Stimulated activated naive CD8-positive, alpha-beta T cell treated with anti-CD3 and anti-CD28 coated beads, Interleukin-15, Interleukin-2, amounts not matched to agents 100 ng/mL and 50 ng/mL, for 24 hours (primary cell): ENCODE data around the gene PCDH15.

Experiments used
- H3K27ac Mint-ChIP-seq: one replicate; pipeline ENCODE4 v1.8.0; 2021; ENCODE audit warnings: mild to moderate bottlenecking, mixed read lengths
- H3K27me3 Mint-ChIP-seq: one replicate; pipeline ENCODE4 v1.8.0; 2021; ENCODE audit warnings: mixed read lengths
- H3K36me3 Mint-ChIP-seq: one replicate; pipeline ENCODE4 v1.8.0; 2021; ENCODE audit warnings: low read depth, mixed read lengths
- H3K4me1 Mint-ChIP-seq: one replicate; pipeline ENCODE4 v1.8.0; 2021; ENCODE audit warnings: low read depth, mixed read lengths
- H3K4me3 Mint-ChIP-seq: one replicate; pipeline ENCODE4 v1.8.0; 2021; ENCODE audit warnings: mild to moderate bottlenecking, mixed read lengths
- H3K9me3 Mint-ChIP-seq: one replicate; pipeline ENCODE4 v1.8.0; 2021; ENCODE audit warnings: mixed read lengths

The PCDH15 gene

DNA sequence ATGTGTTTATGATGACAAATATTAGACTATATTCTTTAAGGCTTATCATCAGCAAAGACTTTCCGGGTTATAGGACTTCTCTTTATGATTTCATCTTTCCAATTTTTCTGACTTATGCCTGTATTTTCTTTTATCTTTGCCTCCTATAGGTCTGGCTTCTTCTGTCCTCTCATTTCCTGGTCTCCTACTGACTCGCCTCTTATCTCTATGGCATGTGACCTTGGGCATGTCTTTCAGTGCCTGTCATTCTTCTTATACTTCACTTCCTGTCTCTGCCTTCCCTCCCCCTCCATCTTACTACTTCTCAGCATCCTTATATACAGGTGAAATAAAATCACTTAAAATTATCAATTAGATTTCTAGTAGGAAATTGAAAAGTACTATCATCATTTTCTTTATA is 42.2 kb downstream of the PCDH15 start:
- no peaks in the 10 kb centered on the region for H3K27me3 Mint-ChIP-seq
- H3K9me3 Mint-ChIP-seq = no peaks in the 10 kb centered on the region
- H3K4me3 Mint-ChIP-seq = no peak overlapping the region
- H3K4me1 Mint-ChIP-seq = no peaks in the 10 kb centered on the region
- no peak overlapping the region for H3K27ac Mint-ChIP-seq
- H3K36me3 Mint-ChIP-seq = no peaks in the 10 kb centered on the region

DNA sequence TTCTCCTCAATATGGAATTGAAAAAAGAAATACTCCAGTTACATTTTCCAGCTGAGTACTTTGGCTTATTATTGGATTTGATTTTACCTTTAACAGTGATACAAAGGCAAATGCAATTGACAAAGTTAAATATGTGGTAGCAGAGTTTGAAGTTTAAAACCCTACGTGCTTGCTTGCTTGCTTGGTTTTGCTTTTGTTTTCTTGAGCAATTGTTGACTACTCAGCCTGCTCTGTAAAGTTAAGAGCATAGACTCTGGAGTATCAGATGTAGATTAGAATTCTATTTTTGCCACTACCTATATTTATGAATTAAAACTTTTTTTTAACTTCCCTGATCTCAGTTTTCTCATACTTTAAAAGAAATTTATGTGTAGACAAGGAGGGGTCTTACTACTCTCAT is 51.4 kb downstream of the PCDH15 start:
- Mint-ChIP-seq H3K4me3 (no peak overlapping the region), H3K27ac (no peak overlapping the region), H3K27me3 (no peaks in the 10 kb centered on the region), H3K9me3 (peaks cover 11% of the 10 kb centered on the region), H3K4me1 (no peaks in the 10 kb centered on the region), H3K36me3 (no peaks in the 10 kb centered on the region)

GRCh38 chr10:54745436-54745835 is 55.6 kb downstream of the PCDH15 start:
- no peak overlapping the region for H3K4me3 Mint-ChIP-seq
- peaks cover 9% of the 10 kb centered on the region for H3K9me3 Mint-ChIP-seq
- H3K36me3 Mint-ChIP-seq = no peaks in the 10 kb centered on the region
- no peaks in the 10 kb centered on the region for H3K27me3 Mint-ChIP-seq
- H3K4me1 Mint-ChIP-seq = no peaks in the 10 kb centered on the region
- H3K27ac Mint-ChIP-seq = no peak overlapping the region

DNA sequence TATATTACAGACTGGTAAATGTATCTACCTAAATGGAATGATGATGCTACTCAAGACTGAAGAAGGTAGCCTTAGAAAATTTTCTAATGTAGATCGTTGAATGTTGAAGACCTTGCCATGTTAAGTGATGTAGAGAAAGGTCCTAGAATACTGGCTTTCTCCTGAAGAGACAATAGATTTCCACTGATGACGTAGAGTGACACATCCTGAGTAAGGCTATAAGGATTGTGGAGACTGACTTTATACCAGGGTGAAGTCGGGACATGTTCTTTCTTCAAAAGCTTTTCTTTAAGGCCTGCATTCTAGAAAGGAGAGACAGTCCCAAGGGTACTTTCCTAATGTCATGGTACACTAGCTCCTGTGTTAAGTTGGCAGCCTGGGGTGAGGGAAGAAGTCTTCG is 58.6 kb downstream of the PCDH15 start:
- Mint-ChIP-seq H3K4me3 (no peak overlapping the region), H3K27me3 (no peaks in the 10 kb centered on the region), H3K4me1 (no peaks in the 10 kb centered on the region), H3K27ac (no peak overlapping the region), H3K9me3 (peaks cover 18% of the 10 kb centered on the region), H3K36me3 (no peaks in the 10 kb centered on the region)

DNA sequence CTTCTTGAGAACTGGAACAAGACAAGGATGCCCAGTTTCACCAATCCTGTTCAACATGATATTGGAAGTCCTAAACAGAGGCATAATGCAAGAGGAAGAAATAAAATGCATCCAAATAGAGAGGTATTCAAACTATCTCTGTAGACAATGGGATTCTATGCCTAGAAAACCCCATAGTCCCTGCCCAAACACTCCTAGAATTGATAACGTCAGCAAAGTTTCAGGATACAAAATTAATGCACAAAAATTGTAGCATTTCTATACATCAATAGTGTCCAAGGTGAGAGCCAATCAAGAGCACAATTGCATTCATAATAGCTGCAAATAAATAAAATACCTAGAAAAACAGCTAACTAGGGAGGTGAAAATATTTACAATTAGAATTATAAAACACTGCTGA is 72.5 kb downstream of the PCDH15 start:
- Mint-ChIP-seq H3K36me3 (no peaks in the 10 kb centered on the region), H3K27me3 (no peaks in the 10 kb centered on the region), H3K4me3 (no peak overlapping the region), H3K9me3 (peaks cover 5% of the 10 kb centered on the region), H3K27ac (no peak overlapping the region), H3K4me1 (no peaks in the 10 kb centered on the region)

GRCh38 chr10:54722075-54722474 is 79.0 kb downstream of the PCDH15 start:
- H3K27me3 Mint-ChIP-seq = no peaks in the 10 kb centered on the region
- H3K4me3 Mint-ChIP-seq = no peak overlapping the region
- peaks cover 9% of the 10 kb centered on the region for H3K9me3 Mint-ChIP-seq
- no peaks in the 10 kb centered on the region for H3K36me3 Mint-ChIP-seq
- no peak overlapping the region for H3K27ac Mint-ChIP-seq
- no peaks in the 10 kb centered on the region for H3K4me1 Mint-ChIP-seq

DNA sequence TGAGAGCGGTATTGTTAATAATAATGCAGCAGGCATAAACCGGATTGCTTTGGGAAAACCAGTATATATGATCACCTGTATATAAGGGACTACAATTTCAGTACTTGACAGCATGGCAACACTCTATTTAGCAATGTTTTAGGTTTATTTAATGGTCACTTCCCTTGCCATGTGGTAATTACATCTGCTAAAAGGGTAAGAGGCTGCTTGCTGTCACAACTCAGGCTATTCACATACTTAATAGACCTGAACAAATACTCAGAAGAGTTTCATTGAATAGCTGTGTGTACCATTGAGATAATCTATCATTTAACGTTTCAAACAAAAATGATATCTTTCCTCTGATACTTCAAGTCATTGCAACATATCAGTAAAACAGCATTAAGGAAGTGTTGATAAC is 90.1 kb downstream of the PCDH15 start:
- Mint-ChIP-seq H3K36me3 (no peaks in the 10 kb centered on the region), H3K27ac (no peak overlapping the region), H3K4me1 (no peaks in the 10 kb centered on the region), H3K4me3 (no peak overlapping the region), H3K9me3 (peaks cover 3% of the 10 kb centered on the region), H3K27me3 (no peaks in the 10 kb centered on the region)

GRCh38 chr10:54708591-54708990 is 92.4 kb downstream of the PCDH15 start:
- H3K4me1 Mint-ChIP-seq = no peaks in the 10 kb centered on the region
- H3K4me3 Mint-ChIP-seq = no peak overlapping the region
- no peaks in the 10 kb centered on the region for H3K27me3 Mint-ChIP-seq
- H3K9me3 Mint-ChIP-seq = no peaks in the 10 kb centered on the region
- H3K27ac Mint-ChIP-seq = no peak overlapping the region
- H3K36me3 Mint-ChIP-seq = no peaks in the 10 kb centered on the region

DNA sequence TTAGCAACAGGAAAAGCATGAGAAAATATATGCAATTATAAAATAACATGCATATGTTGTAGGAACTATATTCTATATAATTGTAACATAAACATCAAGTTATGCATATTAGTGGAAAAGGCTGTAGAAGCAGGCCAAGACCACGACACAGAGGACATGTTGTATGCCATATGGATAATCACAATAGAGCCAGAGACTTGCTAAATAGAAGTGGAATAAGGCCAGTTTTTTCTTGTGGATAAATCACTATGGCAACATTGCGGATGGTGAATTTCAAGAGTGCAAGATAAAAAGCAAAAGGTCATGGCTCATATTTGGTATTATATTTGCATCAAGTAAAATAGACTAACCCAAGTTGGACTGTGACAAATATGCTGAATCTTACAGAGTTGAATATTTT is 93.0 kb downstream of the PCDH15 start:
- H3K4me1 Mint-ChIP-seq = no peaks in the 10 kb centered on the region
- H3K36me3 Mint-ChIP-seq = no peaks in the 10 kb centered on the region
- H3K27ac Mint-ChIP-seq = no peak overlapping the region
- no peaks in the 10 kb centered on the region for H3K27me3 Mint-ChIP-seq
- no peak overlapping the region for H3K4me3 Mint-ChIP-seq
- H3K9me3 Mint-ChIP-seq = no peaks in the 10 kb centered on the region

DNA sequence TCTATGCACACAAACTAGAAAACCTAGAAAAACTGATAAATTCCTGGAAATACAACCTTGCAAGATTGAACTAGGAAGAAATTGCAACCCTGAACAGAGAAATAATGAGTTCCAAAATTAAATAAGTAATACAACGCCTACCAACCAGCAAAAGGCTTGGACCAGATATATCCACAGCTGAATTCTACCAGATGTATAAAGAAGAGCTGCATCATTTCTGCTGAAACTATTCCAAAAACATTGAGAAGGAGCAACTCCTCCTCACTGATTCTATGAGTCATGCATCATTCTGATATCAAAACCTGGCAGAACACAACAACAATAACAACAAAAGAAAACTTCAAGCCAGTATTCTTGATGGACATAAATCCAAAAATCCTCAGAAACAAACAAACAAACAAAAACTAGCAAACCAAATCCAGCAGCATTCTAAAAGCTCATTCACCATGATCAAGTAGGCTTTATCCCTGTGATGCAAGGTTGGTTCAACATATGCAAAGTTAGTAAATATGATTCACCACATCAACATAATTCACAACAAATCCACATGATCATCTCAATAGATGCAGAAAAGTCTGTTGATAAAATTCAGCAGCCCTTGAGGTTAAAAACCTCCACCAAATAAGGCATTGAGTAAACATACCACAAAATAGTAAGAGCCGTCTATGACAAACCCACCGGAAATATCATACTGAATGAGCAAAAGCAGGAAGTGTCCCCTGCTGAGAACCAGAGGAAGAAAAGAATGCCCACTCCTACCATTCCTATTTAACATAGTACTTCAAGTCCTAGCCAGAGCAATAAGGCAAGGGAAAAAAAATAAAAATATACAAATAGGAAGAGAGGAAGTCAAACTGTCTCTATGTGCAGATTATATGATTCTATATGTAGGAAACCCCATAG is 98.2 kb downstream of the PCDH15 start:
- H3K9me3 Mint-ChIP-seq = peaks cover 7% of the 10 kb centered on the region
- H3K27me3 Mint-ChIP-seq = no peaks in the 10 kb centered on the region
- H3K4me3 Mint-ChIP-seq = no peak overlapping the region
- no peaks in the 10 kb centered on the region for H3K4me1 Mint-ChIP-seq
- no peak overlapping the region for H3K27ac Mint-ChIP-seq
- no peaks in the 10 kb centered on the region for H3K36me3 Mint-ChIP-seq

DNA sequence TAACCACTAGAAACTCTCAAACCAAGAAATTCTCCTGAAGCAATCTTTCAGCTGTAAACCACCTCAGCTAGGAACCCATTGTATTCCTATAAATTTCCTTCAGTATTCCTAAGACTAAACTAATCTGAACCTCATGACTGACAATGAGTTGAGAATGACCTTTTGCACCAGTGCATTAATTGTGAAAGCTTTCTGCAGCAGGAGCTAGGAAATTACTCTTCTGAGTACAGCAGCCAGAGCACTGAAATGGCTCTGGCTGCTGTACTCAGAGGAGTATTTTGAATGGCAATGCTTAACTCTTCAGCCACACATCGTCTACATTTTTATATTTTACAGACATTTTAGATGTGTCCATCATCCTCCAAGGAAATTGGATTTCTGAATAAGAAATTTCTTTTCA is 109.7 kb downstream of the PCDH15 start:
- no peak overlapping the region for H3K4me3 Mint-ChIP-seq
- H3K4me1 Mint-ChIP-seq = no peaks in the 10 kb centered on the region
- H3K9me3 Mint-ChIP-seq = no peaks in the 10 kb centered on the region
- H3K36me3 Mint-ChIP-seq = no peaks in the 10 kb centered on the region
- no peak overlapping the region for H3K27ac Mint-ChIP-seq
- no peaks in the 10 kb centered on the region for H3K27me3 Mint-ChIP-seq

DNA sequence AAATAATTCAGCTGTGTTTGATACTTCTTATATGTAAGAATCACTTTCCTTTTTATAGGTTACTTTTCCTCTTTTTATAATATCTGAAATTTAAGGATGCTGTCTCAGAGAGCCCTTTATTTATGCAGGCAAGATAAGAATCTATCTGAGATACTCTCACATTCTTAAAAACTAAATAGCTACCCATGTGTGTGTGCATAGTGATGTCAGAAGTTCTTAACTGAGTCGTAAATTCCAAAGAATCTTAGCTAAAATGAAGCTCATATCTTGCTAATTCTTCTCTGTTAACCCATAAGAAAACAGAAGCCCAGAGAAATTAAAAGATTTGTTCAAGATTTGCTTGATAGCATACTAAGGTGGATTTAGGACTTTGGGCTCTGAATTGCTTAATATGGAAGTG is 118.5 kb downstream of the PCDH15 start:
- H3K4me3 Mint-ChIP-seq = no peak overlapping the region
- H3K4me1 Mint-ChIP-seq = no peaks in the 10 kb centered on the region
- no peak overlapping the region for H3K27ac Mint-ChIP-seq
- no peaks in the 10 kb centered on the region for H3K27me3 Mint-ChIP-seq
- peaks cover 13% of the 10 kb centered on the region for H3K9me3 Mint-ChIP-seq
- H3K36me3 Mint-ChIP-seq = no peaks in the 10 kb centered on the region

DNA sequence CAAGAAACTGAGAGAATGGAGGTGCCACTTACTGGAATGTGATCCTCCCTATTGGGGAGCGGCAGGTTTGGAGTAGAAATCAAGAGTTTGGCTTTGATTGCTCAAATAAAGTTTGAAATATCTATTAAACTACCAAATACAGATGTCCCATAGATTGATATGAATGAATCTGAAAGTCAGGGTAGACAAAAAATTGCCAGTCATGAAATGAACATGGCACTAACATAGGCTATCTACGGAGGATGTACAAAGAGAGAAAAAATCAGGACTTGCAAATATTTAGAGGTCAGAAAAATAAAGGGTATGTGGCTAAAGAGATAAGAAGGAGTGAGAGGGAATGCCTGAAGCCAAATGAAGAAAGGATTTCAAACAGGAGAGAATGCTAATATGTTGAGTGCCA is 119.9 kb downstream of the PCDH15 start:
- H3K27ac Mint-ChIP-seq = no peak overlapping the region
- H3K9me3 Mint-ChIP-seq = peaks cover 13% of the 10 kb centered on the region
- H3K4me3 Mint-ChIP-seq = no peak overlapping the region
- H3K36me3 Mint-ChIP-seq = no peaks in the 10 kb centered on the region
- H3K27me3 Mint-ChIP-seq = no peaks in the 10 kb centered on the region
- no peaks in the 10 kb centered on the region for H3K4me1 Mint-ChIP-seq

DNA sequence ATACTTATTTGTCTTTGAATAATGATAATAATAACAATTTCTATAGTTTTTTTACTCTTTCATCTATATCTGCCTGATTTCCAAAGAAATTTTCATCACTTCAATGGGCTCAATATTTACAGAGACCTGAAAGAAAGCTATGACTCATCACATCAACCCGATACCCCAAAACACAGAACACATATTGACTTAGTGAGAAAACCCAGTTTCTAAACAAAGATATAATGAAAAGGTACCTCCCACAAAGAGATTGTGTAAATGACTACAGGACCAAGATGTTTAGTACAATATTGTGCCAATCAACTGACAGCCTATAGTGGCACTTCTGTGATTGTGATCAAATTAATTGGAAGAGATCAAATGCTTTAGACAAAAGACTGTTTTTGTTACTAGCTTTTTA is 133.9 kb downstream of the PCDH15 start:
- no peak overlapping the region for H3K27ac Mint-ChIP-seq
- no peaks in the 10 kb centered on the region for H3K4me1 Mint-ChIP-seq
- no peaks in the 10 kb centered on the region for H3K27me3 Mint-ChIP-seq
- no peaks in the 10 kb centered on the region for H3K36me3 Mint-ChIP-seq
- no peaks in the 10 kb centered on the region for H3K9me3 Mint-ChIP-seq
- no peak overlapping the region for H3K4me3 Mint-ChIP-seq

DNA sequence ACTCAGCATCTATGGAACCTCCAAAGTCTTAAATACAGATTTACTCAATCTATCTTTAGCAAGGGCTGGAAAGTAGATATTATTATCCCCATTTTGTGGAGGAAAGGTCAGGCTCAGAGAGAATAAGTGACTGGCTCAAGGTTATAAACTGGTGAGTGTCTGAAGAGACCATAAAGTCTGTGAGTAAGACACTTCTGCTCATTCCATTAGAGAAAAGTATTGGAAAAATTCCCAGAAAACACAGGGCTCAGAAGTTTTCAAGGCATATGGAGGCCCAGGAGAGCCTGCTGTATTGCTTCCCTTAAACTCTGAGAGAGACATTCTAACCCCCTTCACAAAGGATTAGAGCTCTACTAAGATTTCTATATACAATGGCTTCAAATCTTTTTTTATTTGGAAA is 134.8 kb downstream of the PCDH15 start:
- no peaks in the 10 kb centered on the region for H3K4me1 Mint-ChIP-seq
- H3K27me3 Mint-ChIP-seq = no peaks in the 10 kb centered on the region
- no peak overlapping the region for H3K4me3 Mint-ChIP-seq
- no peak overlapping the region for H3K27ac Mint-ChIP-seq
- H3K36me3 Mint-ChIP-seq = no peaks in the 10 kb centered on the region
- no peaks in the 10 kb centered on the region for H3K9me3 Mint-ChIP-seq

DNA sequence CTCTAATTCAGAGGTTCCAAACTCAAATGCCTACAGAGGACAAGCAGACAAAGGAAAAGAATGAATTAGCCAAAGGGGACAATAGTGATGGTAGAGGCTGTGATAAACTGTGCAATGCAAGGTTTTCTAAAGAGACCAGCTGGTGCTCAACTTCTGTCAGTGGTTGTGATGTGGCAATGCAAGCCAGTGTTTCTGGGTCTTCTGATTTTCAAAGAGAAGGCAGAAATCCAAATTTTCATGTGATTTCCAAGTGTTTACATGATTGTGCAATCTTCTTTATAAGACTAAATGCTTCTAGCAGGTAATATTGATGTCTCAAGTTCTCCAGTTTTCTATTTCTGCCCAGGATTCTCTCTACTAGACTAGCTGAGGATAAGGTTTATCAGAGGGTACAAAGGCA is 135.9 kb downstream of the PCDH15 start:
- H3K27me3 Mint-ChIP-seq = no peaks in the 10 kb centered on the region
- no peaks in the 10 kb centered on the region for H3K36me3 Mint-ChIP-seq
- H3K4me1 Mint-ChIP-seq = no peaks in the 10 kb centered on the region
- H3K4me3 Mint-ChIP-seq = no peak overlapping the region
- H3K9me3 Mint-ChIP-seq = no peaks in the 10 kb centered on the region
- no peak overlapping the region for H3K27ac Mint-ChIP-seq
